HL-60 (cell line): ENCODE results near the gene TAF4.

ENCODE experiments used
- DNase-seq, 2 experiments: peaks; one replicate each; pipeline ENCODE4 v3.0.0-alpha.2; 2010 to 2020; ENCODE audit warnings: low read depth in 1 of 2, low spot score in 1 of 2
- H3K27ac ChIP-seq: fragments of 250-450 bp; sonication (Bioruptor Pico); replicated peaks from 2 replicates; pipeline ENCODE4 v1.5.1; 2020; ENCODE audit warnings: mild to moderate bottlenecking, moderate library complexity
- H3K27me3 ChIP-seq: fragments of 250-450 bp; sonication (Bioruptor Pico); 2 replicates; pipeline ENCODE4 v1.5.1; 2021; ENCODE audit warnings: mild to moderate bottlenecking, moderate library complexity; ENCODE audit not compliant: insufficient read depth, poor library complexity, severe bottlenecking
- H3K4me3 ChIP-seq: replicated peaks from 2 replicates; pipeline ENCODE4 v1.5.1; 2011; ENCODE audit warnings: mild to moderate bottlenecking, control low read depth, low read length; ENCODE audit not compliant: insufficient read depth
- CTCF ChIP-seq: IDR thresholded peaks from one replicate; pipeline ENCODE4 v1.5.1; 2011; ENCODE audit warnings: low read length, control low read depth, inconsistent platforms; ENCODE audit not compliant: insufficient read depth
- GABPA ChIP-seq: IDR thresholded peaks from 2 replicates; pipeline ENCODE4 v1.6.1; 2012; ENCODE audit warnings: low read depth
- POLR2AphosphoS5 ChIP-seq: IDR thresholded peaks from 2 replicates; pipeline ENCODE4 v1.6.1; 2012; ENCODE audit warnings: low read depth
- REST ChIP-seq: IDR thresholded peaks from 2 replicates; pipeline ENCODE4 v1.6.1; 2012; ENCODE audit warnings: low read depth; ENCODE audit not compliant: insufficient replicate concordance
- SPI1 ChIP-seq: IDR thresholded peaks from 2 replicates; pipeline ENCODE4 v1.6.1; 2012; ENCODE audit warnings: low read depth, mild to moderate bottlenecking, borderline replicate concordance

TAF4 gene

GRCh38 chr20:62097881-62098407, 32.3 kb upstream of the TAF4 start:
- DNase-seq = no peak
- Histone ChIP-seq H3K27ac (no peak overlapping the region), H3K4me3 (no peak overlapping the region), H3K27me3 (no peaks in the 10 kb centered on the region)
- TF ChIP-seq GABPA (no peak), POLR2AphosphoS5 (no peak), SPI1 (no peak), CTCF (no peak), REST (no peak)

- no peaks in the 10 kb centered on the region for H3K27me3 ChIP-seq
- TF ChIP-seq CTCF (no peak), REST (no peak), POLR2AphosphoS5 (no peak), GABPA (no peak), SPI1 (no peak)
- DNase-seq = no peak
- no peak overlapping the region for H3K27ac ChIP-seq
- no peak overlapping the region for H3K4me3 ChIP-seq
These were observed 31.0 kb upstream of the TAF4 start for GRCh38 chr20:62096421-62097380.

- TF ChIP-seq CTCF (no peak), POLR2AphosphoS5 (no peak), GABPA (no peak), REST (no peak), SPI1 (no peak)
- no peak overlapping the region for H3K4me3 ChIP-seq
- no peaks in the 10 kb centered on the region for H3K27me3 ChIP-seq
- DNase-seq = no peak
- H3K27ac ChIP-seq = no peak overlapping the region
These were observed 23.7 kb upstream of the TAF4 start for GRCh38 chr20:62089393-62089792.
